Epithelial cell of umbilical artery (primary cell): ENCODE results near the gene RBMY1B. TPM values are rescaled to one million over a fixed set of nuclear protein-coding genes. Genes with fewer than 3 reads are reported as not detected.

Experiments used
- total RNA-seq: library from RNA; depleted of rRNA; stranded (reverse); fragments of >200 nt; gene quantifications from 2 replicates; pipeline ENCODE4 v1.2.3, GENCODE V29; 2014

Gene RBMY1B
- total RNA-seq: not detected in 2 replicates

DNA sequence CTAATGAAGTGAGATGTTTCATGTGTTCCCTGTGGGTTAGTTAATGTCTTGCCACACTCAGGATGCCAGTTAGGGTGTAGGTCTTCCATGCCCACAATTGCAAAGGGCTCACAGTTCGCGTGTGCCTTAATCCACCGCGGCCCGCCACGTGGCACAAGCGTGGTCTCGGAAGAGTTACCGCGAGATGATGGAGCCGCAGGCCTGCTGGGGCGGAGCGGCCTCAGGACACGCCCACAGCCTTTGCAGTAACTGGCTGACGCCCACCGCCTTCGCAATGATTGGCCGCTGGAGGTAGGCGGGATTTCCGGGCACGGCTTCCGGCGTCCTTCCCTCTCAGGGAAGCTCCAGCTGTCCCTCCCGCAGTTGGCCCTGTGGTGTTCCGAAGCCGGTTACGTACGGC, at the start of gene RBMY1B:
Gene RBMY1B (plus strand): TSS at position 301 of the 400 bp plus-strand sequence. CDS start 2,013 bp downstream, outside the sequence.

DNA sequence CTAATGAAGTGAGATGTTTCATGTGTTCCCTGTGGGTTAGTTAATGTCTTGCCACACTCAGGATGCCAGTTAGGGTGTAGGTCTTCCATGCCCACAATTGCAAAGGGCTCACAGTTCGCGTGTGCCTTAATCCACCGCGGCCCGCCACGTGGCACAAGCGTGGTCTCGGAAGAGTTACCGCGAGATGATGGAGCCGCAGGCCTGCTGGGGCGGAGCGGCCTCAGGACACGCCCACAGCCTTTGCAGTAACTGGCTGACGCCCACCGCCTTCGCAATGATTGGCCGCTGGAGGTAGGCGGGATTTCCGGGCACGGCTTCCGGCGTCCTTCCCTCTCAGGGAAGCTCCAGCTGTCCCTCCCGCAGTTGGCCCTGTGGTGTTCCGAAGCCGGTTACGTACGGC, 23.4 kb downstream of the RBMY1B start, which contains the start of gene RBMY1A1:
Gene RBMY1A1 (plus strand): TSS at position 301 of the 400 bp plus-strand sequence. CDS start 2,013 bp downstream, outside the sequence.

Other genes with a start within 250 kb of the RBMY1B start
- gene RBMY1A1, start 23.5 kb downstream of the RBMY1B start, total RNA-seq: not detected in 2 replicates